Suppressor macrophage treated with lipopolysaccharide for 1 hour (primary cell): Measurements from ENCODE around the gene C2CD3.
"Not testable (repeated sequence)": the region's sequence is repeated elsewhere in the genome, so short reads cannot be mapped to it uniquely, and the experiment has no call there.

Source experiments
- DNase-seq, 3 donors: peaks; one replicate each; pipeline ENCODE4 v3.0.0-alpha.2; 2020 to 2022

The C2CD3 gene

GRCh38 chr11:74162681-74163467, 7.9 kb downstream of the C2CD3 start:
- no peak for DNase-seq

- no peak for DNase-seq
Measured at GRCh38 chr11:74159642-74160041, 11.2 kb downstream of the C2CD3 start.

GRCh38 chr11:74157169-74157568, 13.6 kb downstream of the C2CD3 start:
- DNase-seq, result no peak

GRCh38 chr11:74154620-74155281, 16.1 kb downstream of the C2CD3 start:
- DNase-seq, result no peak

GRCh38 chr11:74153224-74153623, 17.6 kb downstream of the C2CD3 start:
- DNase-seq, result no peak

GRCh38 chr11:74147199-74147929, 23.4 kb downstream of the C2CD3 start:
- no peak for DNase-seq

GRCh38 chr11:74144592-74144991, 26.2 kb downstream of the C2CD3 start:
- DNase-seq, result no peak

- DNase-seq, result no peak
Measured at GRCh38 chr11:74142624-74143023, 28.2 kb downstream of the C2CD3 start.

GRCh38 chr11:74141908-74142307, 28.9 kb downstream of the C2CD3 start:
- DNase-seq, result peak in 2 of 3 donors; percentile 4 to 5

- no peak for DNase-seq
Measured at GRCh38 chr11:74141241-74141695, 29.5 kb downstream of the C2CD3 start.

GRCh38 chr11:74139919-74140431, 30.8 kb downstream of the C2CD3 start:
- not testable (repeated sequence) for DNase-seq

- DNase-seq, result no peak
Measured at GRCh38 chr11:74139151-74139918, 31.5 kb downstream of the C2CD3 start.

GRCh38 chr11:74138572-74138971, 32.2 kb downstream of the C2CD3 start:
- no peak for DNase-seq

- DNase-seq, result no peak
Measured at GRCh38 chr11:74138021-74138420, 32.8 kb downstream of the C2CD3 start.

- peak; percentile 43 to 57 (median 55) for DNase-seq
Measured at GRCh38 chr11:74135127-74135840, 35.5 kb downstream of the C2CD3 start.

GRCh38 chr11:74134661-74135060, 36.1 kb downstream of the C2CD3 start:
- no peak for DNase-seq

- no peak for DNase-seq
Measured at GRCh38 chr11:74133436-74133835, 37.4 kb downstream of the C2CD3 start.

- no peak for DNase-seq
Measured at GRCh38 chr11:74132833-74133232, 38.0 kb downstream of the C2CD3 start.

- not testable (repeated sequence) for DNase-seq
Measured at GRCh38 chr11:74129121-74129520, 41.7 kb downstream of the C2CD3 start.

- DNase-seq, result no peak
Measured at GRCh38 chr11:74123008-74123448, 47.8 kb downstream of the C2CD3 start.

- no peak for DNase-seq
Measured at GRCh38 chr11:74121804-74122203, 49.0 kb downstream of the C2CD3 start.
